NCI-H82 (cell line): ENCODE measurements around the gene LAPTM5.
"Not testable (repeated sequence)": the region's sequence is repeated elsewhere in the genome, so short reads cannot be mapped to it uniquely, and the experiment has no call there.

ENCODE experiments used
- DNase-seq: peaks from one replicate; lab custom pipeline; 2025; lab: John Stamatoyannopoulos, UW

The LAPTM5 gene, protein sequence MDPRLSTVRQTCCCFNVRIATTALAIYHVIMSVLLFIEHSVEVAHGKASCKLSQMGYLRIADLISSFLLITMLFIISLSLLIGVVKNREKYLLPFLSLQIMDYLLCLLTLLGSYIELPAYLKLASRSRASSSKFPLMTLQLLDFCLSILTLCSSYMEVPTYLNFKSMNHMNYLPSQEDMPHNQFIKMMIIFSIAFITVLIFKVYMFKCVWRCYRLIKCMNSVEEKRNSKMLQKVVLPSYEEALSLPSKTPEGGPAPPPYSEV

DNA sequence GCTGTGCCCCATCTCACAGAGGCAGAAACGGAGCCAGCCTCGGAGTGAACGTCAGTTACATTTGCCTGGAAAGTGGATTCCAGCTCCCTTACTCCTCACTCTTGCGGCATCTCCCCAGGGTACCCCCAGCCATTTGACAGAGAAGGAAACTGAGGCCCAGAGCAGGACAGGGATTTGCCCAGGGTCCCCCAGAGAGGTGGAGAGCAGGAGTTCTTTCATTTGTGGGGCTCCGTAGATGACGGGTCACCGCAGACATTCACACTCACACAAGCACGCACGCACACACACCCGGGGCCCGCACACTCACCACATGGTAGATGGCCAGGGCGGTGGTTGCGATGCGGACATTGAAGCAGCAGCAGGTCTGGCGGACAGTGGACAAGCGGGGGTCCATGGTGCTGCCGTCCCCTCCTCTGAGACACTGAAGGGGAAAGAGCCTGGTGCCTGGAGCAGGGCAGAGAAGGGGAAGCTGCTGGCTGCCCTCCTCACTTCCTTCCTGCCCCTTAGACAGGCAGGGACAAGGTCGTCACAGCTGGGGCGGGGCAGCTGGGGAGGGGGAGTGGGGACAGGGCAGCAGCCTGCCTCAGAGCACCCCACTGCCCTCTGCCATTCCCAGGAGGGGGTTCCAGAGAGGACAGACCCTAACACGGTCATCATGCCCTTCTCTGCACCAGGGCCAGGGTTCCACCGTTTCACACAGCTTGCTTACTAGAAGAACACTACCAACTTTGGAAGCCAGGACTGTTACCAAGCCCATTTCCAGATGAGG lies at the start of gene LAPTM5:
Gene LAPTM5 (minus strand): TSS at position 423 of the 769 bp plus-strand sequence. CDS start 29 bp downstream, at position 394.
- DNase-seq: no peak

DNA sequence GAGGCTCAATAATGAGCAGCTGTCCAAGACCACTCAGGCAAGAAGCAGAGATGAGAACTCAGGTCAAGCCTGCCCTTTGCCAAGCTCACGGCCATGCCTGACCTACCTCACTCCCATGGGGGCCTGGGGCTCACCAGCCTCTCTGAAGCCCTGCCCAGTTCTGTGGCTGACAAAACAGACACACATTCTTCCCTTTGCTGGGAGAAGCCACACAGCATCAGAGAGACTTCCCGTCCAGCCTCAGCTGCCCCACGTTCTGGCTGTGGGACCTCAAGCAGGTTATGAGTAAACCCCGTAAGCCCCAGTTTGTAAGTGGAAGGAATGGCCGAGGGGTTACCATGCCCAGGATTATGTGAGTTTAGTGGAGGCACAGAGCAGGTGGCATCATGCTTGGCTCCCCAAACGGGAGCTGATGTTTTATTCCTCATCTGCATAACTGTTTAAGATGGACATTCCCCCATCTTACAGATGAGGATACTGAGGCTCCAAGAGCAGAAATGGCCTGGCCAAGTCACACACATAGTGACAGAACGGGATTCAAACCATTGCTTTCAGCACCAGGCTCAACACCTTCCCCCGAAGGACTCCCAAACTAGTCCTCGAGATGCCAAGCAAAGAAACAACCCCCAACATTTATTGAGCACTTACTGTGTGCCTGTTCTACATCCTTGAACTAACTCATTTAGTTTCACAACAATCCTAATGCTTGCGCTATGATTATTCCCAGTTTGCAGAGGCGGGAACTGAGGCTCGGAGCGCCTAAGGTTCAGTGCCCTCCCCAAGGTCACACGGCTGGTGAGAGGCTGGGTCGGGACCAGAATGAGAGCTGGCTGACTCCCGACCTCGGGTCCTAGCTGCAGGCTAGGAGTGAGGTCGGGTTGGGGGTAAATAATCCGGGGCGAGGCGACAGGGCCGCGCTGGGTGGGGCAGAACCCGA lies 49.1 kb upstream of the LAPTM5 start:
- no peak for DNase-seq

DNA sequence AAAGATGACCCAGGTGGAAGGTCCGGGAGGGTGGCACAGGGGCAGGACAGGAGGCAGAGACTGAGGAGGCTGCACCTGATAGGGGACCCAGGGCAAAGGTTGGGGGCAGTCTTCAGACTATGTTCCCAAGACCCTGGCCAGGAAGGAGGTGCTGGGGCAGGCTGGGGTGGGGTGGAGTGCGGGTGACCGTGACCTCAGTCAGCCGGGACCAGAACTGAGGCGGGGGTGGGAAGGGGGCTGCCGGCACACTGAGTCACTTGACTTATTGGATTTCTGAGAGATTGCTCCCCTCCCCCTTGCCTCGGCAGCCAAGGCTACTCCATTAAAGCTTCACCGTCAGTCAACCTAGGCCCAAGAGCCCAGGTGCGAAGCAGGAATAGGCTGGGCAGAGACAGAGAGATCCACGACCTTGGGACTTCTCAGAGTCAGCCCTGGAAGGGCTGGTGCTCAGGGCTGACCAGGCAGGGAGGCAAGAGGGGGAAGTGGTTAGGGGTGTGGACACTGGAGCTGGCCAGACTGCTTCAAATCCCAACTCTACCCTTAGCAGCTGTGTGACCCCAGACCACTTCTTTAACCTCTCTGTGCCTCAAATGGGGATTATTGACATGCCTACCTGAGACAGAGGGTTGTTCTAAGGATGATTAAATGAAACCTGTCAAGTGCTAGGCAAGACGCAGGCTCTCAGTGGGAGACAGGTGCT lies 47.9 kb upstream of the LAPTM5 start:
- peak; percentile 45 for DNase-seq

DNA sequence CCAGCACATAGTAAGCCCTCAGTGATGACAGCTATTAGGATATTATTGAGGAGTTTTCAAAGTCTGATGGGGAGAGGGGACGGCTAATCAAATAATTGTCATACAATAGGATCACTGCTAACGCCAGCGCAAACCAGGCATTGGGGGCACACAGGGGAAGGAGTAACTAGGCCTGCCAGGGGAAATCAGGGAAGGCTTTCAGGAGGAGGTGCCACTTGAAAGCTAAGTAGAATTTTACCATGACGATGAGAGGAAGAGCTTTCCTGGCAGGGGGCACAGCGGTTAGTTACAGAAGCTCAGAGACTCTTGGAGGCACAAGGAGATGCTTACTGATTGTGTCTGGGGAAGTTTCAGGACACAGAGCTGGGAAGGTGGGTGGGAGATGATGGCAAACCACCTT lies 47.2 kb upstream of the LAPTM5 start:
- DNase-seq: no peak

DNA sequence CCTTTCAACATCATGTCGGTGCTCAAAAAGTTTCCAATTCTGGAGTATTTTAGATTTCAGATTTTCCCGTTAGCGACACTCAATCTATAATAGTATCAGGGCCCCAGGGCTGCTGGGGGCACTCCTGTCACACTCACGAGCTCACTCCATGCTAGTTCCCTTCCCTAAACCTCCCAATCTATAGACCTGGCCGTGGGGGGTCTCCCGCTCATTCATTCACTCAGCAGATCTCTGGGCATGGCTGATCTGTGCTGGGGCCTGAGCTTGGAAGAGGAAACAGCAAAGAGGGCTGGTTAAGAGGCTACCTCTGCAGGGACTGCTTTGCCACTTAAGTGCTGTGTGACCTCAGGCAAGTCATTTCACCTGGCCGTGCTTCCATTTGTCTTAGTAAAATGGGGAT lies 46.8 kb upstream of the LAPTM5 start:
- DNase-seq: no peak

DNA sequence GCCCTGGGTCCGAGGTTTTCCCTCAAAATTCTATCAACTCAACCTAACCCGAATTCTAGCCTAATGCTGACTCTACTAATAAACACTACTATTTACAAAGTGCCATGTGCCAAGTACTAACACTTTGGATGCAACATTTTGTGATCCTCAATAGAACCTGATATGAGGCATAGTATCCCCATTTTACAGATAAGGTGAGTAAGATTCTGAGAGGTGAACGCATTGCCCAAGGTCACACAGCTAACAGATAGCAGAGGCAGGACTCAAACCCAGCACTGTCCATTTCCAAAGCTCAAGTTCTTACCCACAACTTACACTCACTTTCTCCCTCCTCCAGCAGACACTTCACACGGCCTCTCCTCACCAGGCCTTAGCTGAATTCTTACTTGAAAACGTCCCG lies 46.0 kb upstream of the LAPTM5 start:
- DNase-seq: no peak

DNA sequence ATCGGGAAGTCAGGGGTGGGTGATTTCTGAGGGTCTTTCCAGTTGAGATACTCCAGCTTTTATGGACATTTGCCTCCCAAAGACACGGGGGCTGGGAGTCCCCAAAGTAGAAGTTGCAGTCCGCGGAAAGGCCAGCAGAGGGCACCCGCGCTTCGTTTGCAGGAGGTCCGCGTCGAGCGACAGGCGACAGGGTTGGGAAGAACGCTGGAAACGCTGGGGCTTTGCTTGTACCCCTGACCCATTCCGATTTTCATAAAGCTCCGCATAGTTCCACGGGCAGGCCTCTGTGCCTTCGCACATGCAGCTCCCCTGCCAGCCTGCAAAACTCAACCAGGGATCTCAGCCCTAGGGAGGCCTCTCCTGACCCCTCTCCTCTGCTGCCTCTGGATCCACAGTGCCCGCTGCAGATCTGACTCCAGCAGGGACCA lies 44.2 kb upstream of the LAPTM5 start:
- peak; percentile 84 for DNase-seq

DNA sequence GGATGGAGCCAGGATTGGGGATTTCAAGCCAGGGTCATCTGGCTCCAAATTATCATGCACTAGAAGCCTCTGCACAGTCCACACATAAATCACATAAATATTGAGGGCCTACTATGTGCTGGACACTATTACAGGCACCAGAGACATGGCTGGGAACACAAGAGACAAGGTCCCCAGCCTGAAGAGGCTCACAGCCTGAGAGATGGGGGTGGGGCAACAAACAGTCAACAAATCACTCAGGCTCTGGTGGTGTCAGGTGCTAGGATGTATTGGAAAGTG lies 41.6 kb upstream of the LAPTM5 start:
- DNase-seq: peak; percentile 26

DNA sequence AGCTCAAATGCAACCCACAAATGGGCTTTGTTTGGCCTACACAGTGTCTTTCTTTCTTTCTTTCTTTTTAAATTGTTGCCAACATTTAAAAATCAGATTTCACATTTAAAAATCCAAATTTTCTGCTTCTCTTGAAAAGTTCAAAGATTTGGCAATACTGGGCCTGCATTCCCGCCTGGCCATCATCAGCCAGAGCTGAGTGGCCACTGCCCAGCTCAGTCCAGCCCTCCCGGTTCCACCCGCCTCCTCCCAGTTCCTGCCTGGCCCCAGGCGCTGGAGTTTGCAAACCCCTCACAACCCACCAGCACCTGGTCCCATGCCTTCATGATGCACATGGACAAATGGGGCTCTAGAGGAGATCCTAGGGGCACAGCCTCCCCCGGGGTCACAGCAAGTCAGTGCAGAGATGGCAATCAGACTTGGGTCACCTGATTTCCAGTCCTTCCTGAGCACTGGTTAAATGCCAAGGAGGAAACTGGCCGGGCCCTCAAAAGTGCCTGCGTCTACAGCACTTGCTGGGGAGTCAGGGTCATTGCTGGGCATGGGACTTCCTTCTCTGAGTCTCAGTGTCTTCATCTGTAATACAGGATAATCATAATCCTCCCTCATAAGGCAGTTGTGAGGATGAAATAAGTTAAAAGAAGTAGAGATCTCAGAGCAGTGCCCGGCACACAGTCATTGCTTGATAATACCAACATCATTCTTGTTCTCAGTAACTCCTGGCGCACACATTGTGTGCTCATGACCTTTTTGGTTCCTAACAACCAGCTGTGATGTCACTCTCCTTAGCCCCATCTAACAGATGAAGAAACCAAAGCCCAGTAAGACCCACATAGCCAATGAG lies 41.0 kb upstream of the LAPTM5 start:
- no peak for DNase-seq

DNA sequence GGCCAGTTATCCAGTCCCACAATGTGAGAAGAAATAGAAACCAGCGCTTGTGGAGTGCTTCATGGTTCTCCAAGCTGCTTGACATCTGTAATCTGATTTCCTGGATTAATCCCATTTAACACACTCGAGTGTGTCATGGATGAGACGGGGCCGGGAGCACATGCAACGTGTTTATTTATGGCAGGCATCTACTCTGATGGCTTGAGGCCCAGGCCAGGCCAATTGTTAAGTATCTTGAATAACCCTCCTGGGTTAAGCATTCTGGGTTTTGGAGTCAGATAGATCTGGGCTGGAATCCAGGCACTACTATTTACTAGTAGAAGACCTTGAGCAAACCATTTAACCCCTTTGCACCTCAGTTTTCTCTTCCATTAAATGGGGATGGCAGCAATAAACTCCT lies 37.5 kb upstream of the LAPTM5 start:
- peak; percentile 96 for DNase-seq

DNA sequence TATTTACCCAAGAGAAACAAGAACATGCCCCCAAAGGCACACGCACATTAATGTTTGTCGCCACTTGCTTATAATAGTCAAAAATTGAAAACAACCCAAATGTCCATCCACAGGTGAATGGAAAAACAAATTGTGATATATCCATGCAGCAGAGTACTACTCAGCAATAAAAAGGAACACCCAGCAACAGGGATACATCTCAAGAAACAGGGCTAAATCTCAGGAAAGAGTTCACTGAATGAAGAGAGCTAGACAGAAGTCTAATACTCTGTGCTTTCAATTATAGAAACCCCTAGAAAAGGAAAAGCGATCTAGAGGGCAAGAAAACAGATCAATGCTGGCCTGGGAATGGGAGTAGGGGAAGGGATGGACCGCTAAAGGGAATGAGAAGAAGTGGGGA lies 36.7 kb upstream of the LAPTM5 start:
- DNase-seq: no peak

DNA sequence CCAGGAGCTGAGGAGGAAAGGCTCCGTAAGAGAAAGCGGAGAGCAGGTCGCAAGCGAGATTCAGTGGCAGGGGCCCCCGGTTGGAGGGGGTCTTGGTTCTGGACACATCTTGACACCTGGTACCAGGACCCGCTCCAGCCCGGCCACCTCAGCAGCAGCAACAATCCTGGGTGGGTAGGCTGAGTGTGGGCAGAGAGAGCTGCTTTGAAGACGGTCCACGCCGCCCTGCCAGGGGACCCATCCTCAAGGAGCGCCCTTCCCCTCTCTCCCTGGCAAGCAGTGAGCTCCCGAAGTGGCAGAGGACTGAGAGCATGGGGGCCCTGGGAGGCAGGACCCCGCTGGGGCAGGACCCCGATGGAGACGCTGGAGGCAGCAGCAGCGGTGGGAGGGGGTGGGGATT lies 35.6 kb upstream of the LAPTM5 start:
- DNase-seq: no peak

DNA sequence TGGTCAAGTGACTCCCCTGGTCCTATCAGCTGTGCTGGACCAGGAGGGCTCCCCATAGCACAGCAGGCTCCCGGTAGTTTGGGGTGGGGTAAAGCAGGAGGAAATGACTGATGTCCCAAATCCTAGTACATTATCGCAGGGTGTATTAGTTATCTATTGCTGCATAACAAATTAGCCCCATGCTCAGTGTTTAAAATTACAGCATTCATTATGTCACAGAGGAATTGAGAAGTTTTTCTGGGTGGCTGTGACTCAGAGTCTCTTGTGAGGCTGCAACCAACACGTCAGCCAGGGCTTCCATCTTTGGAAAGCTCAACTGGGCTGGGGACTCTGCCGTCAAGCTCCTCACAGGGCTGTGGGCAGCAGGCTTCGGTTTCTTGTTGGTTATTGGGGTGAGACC lies 34.3 kb upstream of the LAPTM5 start:
- no peak for DNase-seq

DNA sequence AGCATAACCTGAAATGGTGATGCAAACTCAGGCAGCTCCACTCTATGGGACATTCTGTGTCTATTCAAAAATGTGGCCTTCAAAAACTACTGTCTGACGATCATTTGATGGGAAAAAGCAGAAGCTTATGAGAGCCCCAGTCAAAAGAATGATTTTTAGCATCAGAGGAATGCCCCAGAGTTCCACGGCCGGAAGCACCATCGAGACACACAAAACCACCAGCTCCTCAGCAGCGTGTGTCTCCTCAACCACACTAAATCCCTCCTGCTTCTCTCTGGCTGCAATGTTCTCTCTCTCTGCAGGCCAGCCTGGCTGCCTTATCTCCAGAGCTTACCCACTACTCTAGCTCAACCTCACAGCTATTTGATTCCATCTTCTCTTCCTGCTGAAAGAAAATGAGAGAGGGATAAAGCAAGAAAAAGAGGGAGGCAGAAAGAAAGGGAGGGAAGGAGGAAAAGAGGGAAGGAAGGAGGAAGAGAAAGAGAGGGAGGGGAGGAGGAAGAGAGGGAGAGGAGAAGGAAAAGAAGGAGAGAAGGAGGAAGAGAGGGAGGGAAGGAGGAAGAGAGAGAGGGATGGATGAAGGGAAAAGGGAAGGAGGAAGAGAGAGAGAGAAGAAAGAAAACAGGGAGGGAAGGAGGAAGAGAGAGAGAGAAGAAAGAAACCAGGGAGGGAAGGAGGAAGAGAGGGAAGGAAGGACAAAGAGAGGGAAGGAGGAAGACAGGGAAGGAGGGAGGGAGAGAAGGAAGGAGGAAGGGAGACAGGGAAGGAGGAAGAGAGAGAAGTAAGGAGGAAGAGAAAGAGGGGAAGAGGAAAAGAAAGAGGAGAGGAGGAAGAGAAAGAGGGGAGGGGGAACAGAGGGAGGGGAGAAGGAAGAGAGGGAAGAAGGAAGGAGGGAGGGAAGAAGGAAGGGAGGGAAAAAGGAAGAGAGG lies 33.5 kb upstream of the LAPTM5 start:
- no peak for DNase-seq

DNA sequence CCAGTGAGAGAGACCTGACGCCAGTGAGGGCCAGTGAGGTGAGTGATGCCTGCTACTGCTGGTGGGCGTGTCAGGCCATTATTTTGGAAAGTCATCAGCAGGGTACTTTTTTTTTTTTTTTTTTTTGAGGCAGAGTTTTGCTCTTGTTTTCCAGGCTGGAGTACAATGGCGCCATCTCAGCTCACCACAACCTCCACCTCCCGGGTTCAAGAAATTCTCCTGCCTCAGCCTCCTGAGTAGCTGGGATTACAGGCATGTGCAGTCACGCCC lies 32.6 kb upstream of the LAPTM5 start:
- not testable (repeated sequence) for DNase-seq

DNA sequence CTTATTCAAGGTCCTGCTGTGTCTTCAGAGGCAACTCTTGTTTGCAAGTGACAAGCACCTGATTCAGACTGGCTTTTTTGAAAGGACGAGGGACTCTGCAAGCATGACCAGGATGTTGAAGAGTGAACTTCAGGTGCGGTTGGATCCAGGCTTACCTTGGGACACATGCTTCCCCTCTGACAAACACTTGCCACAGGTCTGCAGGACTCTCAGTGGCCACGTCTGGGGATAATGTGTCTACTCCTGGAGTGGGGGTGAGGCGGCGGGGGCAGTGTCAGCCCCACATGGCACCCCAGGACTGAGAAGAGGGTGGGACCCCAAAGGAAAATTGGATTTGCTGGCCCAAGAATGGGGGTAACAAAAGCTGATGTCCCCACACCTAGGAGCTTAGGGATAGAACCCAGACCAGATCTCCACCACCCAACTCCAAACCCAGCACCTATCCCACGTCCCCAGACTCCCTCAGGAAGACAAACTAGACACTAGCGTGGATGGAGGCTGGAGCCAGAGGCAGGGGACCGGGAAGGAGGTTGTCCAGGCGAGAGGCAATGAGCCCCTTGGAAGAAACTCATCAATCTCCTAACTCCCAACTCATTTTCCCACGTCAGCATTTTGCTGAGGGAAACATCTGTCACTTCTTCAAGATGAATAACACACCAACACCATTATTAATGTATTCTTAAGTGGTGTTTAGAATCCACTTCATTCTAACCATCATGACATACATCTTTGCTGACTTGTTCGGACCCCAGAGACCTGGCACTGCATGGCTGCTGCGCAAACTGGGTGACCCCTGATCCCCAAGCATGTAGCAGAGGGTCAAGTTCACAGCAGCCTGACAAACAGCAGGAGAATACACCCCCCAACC lies 32.0 kb upstream of the LAPTM5 start:
- no peak for DNase-seq

DNA sequence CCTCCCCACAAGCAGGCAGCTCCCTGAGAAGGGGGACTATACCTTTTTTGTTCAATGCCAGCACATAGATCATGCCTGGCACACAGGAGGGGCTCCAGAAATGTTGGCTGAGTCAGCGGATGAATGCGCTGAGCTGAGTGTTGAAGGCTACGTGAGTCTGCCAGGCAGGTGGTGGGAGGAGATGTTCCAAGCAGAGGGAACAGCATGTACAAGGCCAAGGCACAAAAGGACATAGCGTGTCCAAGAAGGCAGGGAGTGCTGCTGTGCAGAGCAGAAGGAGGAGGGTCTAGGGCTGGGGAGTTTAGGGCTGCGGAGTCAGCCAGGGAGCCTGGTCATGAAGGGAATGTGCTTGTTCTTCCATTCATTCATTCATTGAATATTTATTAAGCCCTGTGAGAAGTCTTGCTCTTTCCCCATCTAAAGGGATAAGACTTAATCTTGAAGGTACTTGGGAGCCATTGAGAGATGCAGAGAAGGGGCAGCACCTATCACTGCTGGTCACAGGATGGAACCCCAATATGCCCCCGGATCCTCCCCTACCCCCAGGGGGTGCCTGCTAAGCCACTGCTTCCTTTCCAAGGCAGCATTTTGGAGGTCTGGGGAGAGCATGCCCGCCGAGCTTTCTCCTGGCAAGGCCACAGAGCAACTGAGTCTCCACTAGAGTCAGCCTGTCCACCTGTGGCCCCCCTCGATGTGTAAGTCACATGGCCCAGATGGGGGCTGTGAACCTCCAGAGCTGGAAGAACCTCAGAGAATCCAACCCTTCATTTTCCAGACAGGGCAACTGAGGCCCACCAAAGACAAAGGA lies 31.2 kb upstream of the LAPTM5 start:
- no peak for DNase-seq

DNA sequence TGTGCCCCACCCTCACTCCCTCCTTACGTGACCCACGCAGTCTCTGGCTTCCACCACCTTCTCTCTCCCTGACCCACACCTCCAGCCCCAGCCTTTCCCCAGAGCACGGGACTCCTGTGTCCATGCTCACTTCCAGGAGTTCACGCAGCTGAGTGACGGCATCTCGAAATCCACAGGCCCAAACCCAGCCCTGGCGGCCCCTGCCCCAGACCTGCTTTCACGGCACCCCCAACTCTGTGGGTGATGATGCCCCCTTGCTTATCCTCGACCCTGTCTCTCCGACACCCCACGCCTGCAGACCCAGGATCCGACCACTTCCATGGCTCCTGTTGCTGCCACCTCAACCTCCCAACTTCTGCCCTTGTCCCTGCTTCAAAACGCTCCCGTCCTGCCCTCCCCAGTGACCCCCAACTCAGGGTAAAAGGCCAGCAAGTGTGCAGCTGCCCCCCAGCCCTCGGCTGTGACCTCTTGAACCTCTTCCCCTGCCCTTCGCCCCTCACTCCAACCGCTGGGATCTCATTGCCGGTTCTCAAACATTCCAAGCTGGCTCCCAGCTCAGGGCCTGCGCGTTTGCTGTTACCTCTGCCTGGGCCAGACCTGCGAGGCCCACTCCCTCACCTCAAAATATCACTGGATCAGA lies 30.4 kb upstream of the LAPTM5 start:
- no peak for DNase-seq
